GM23338 (cell line): ENCODE measurements around the gene TMTC2. TPM values are rescaled to one million over a fixed set of nuclear protein-coding genes. Genes with fewer than 3 reads are reported as not detected.
A peak's percentile ranks its signal among the peaks of the same experiment; 100 is the strongest.

ENCODE experiments used
- ATAC-seq: fragments of 200-7000 bp; cut with Tn5 transposase; 3 replicates; pipeline ENCODE4 v1.9.1; 2020
- DNase-seq: peaks from one replicate; pipeline ENCODE4 v3.0.0-alpha.2; 2015; ENCODE audit warnings: low spot score
- H2AFZ ChIP-seq: fragments of 200-600 bp; sonication (generic); 2 replicates; pipeline ENCODE4 v1.8.0; 2016; ENCODE audit warnings: antibody characterized with exemption, mild to moderate bottlenecking, moderate library complexity
- H3F3A ChIP-seq: fragments of 200-600 bp; sonication (generic); replicated peaks from 2 replicates; pipeline ENCODE4 v1.8.0; 2017; ENCODE audit warnings: antibody characterized with exemption, mixed run types, low read depth
- H3K27ac ChIP-seq: fragments of 200-600 bp; sonication (generic); 2 replicates; pipeline ENCODE4 v1.6.1; 2016; ENCODE audit warnings: low read depth
- H3K27me3 ChIP-seq: fragments of 200-600 bp; sonication (generic); 2 replicates; pipeline ENCODE4 v1.8.0; 2016; ENCODE audit warnings: mild to moderate bottlenecking, mixed run types, moderate library complexity; ENCODE audit not compliant: insufficient read depth
- H3K36me3 ChIP-seq: fragments of 200-600 bp; sonication (generic); 2 replicates; pipeline ENCODE4 v1.8.0; 2016; ENCODE audit warnings: mild to moderate bottlenecking; ENCODE audit not compliant: insufficient read depth
- H3K4me1 ChIP-seq: fragments of 200-600 bp; sonication (generic); 2 replicates; pipeline ENCODE4 v1.8.0; 2016; ENCODE audit warnings: mild to moderate bottlenecking, moderate library complexity; ENCODE audit not compliant: insufficient read depth
- H3K4me2 ChIP-seq: fragments of 200-600 bp; sonication (generic); 2 replicates; pipeline ENCODE4 v1.7.1; 2017; ENCODE audit warnings: mixed run types
- H3K4me3 ChIP-seq: fragments of 200-600 bp; sonication (generic); 2 replicates; pipeline ENCODE4 v1.6.1; 2016; ENCODE audit warnings: mixed run types
- H3K79me2 ChIP-seq: fragments of 200-600 bp; sonication (generic); replicated peaks from 2 replicates; pipeline ENCODE4 v1.8.0; 2017; ENCODE audit warnings: mild to moderate bottlenecking; ENCODE audit not compliant: insufficient read depth
- H3K9me2 ChIP-seq: fragments of 200-600 bp; sonication (generic); 2 replicates; pipeline ENCODE4 v1.8.0; 2017; ENCODE audit not compliant: insufficient read depth
- H4K20me1 ChIP-seq: fragments of 200-600 bp; sonication (generic); replicated peaks from 2 replicates; pipeline ENCODE4 v1.8.0; 2017; ENCODE audit warnings: mild to moderate bottlenecking; ENCODE audit not compliant: insufficient read depth
- H3K27ac Mint-ChIP-seq: 2 replicates; pipeline ENCODE4 v1.8.0; 2020; ENCODE audit warnings: inconsistent platforms, mild to moderate bottlenecking, moderate library complexity, mixed read lengths
- H3K27me3 Mint-ChIP-seq: 3 replicates; pipeline ENCODE4 v1.8.0; 2022; ENCODE audit warnings: low read depth, mild to moderate bottlenecking, moderate library complexity, mixed read lengths, inconsistent platforms; ENCODE audit not compliant: insufficient read depth, poor library complexity
- H3K36me3 Mint-ChIP-seq: 3 replicates; pipeline ENCODE4 v1.8.0; 2021; ENCODE audit warnings: low read depth, mild to moderate bottlenecking, inconsistent platforms, moderate library complexity, mixed read lengths
- H3K4me1 Mint-ChIP-seq: 3 replicates; pipeline ENCODE4 v1.8.0; 2020; ENCODE audit warnings: mild to moderate bottlenecking, inconsistent platforms, mixed read lengths
- H3K4me3 Mint-ChIP-seq: 3 replicates; pipeline ENCODE4 v1.8.0; 2021; ENCODE audit warnings: moderate library complexity, mild to moderate bottlenecking, inconsistent platforms, mixed read lengths
- H3K9me3 Mint-ChIP-seq: 3 replicates; pipeline ENCODE4 v1.8.0; 2020; ENCODE audit warnings: moderate library complexity, mild to moderate bottlenecking, inconsistent platforms, mixed read lengths
- CREB1 ChIP-seq: fragments of 250-450 bp; sonication (Bioruptor Pico); IDR thresholded peaks from 2 replicates; pipeline ENCODE4 v1.5.0; 2020; ENCODE audit warnings: low read depth, mild to moderate bottlenecking, moderate library complexity
- EZH2 ChIP-seq: fragments of 200-600 bp; sonication (generic); IDR thresholded peaks from one replicate; pipeline ENCODE4 v1.8.0; 2017; ENCODE audit warnings: antibody characterized with exemption, mild to moderate bottlenecking, low read depth; ENCODE audit not compliant: unreplicated experiment
- EZH2phosphoT487 ChIP-seq: fragments of 200-600 bp; sonication (generic); IDR thresholded peaks from one replicate; pipeline ENCODE4 v1.8.1; 2018; ENCODE audit warnings: antibody characterized with exemption; ENCODE audit not compliant: unreplicated experiment
- NANOG ChIP-seq: IDR thresholded peaks from 2 replicates; pipeline ENCODE4 v1.6.1; 2016; ENCODE audit warnings: antibody characterized with exemption, borderline replicate concordance
- ZNF114 ChIP-seq: fragments of 250-450 bp; sonication (Bioruptor Pico); IDR thresholded peaks from 2 replicates; pipeline ENCODE4 v1.5.0; 2020; ENCODE audit warnings: mild to moderate bottlenecking, moderate library complexity
- polyA plus RNA-seq: library from polyadenylated mRNA; unstranded; fragments of >200 nt; fragmentation: Nextera tagmentation; extraction: Ambion mirVana; gene quantifications from 2 replicates; pipeline ENCODE4 v1.2.1, GENCODE V29; 2016
- total RNA-seq: library from RNA; depleted of rRNA; stranded (reverse); fragments of >200 nt; shearing (Covaris generic); gene quantifications from 2 replicates; pipeline ENCODE4 v1.2.3, GENCODE V29; 2014
- TF ChIP-seq, protein P1 (sequence below): IDR thresholded peaks from 2 replicates; pipeline ENCODE4 v1.6.1; 2016; ENCODE audit warnings: antibody characterized with exemption
- TF ChIP-seq, protein P2 (sequence below), 2 experiments: fragments of 200-600 bp in 1 of 2; sonication (generic) in 1 of 2; conservative IDR thresholded peaks; 2 replicates each; pipeline versions ENCODE4 v1.5.1 to v1.6.1; 2016 to 2017; ENCODE audit warnings: antibody characterized with exemption in 2 of 2, low read depth in 2 of 2, mild to moderate bottlenecking in 2 of 2, moderate library complexity in 1 of 2

Gene TMTC2
- total and polyA plus RNA-seq, 2 experiments from 2014 or later = 0.57 to 6.5 TPM

DNA sequence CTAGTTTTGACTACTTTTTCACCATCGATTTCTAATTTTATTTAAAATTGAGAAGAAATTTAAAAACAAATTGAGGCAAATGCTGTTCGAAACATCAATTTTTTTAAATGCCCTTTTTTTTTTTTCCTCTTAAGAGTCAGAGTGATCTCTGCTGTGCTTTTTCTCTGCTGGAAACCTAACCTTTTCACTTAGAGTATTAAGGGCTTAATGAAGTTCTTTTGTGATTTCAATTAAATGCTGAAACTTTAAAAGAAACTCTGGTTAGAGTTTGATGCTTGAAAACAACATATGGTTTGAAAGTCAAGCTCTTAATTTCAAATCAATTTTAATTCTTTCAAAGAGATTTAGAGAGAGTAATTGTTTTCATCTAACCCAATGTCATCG, 171.8 kb downstream of the TMTC2 start:
- Mint-ChIP-seq H3K36me3 (no peaks in the 10 kb centered on the region), H3K27ac (no peak overlapping the region), H3K27me3 (no peaks in the 10 kb centered on the region), H3K4me3 (no peak overlapping the region), H3K9me3 (no peaks in the 10 kb centered on the region), H3K4me1 (peaks cover 28% of the 10 kb centered on the region)
- TF ChIP-seq EZH2phosphoT487 = no peak
- peak; percentile 75; the same call in 1 of the 2 replicates for TF ChIP-seq NANOG
- Histone ChIP-seq H3K79me2 (no peaks in the 10 kb centered on the region), H3K27ac (no peak overlapping the region), H3K4me3 (peak overlapping the region; percentile 27; the same call in 1 of the 2 replicates), H3K4me1 (peaks cover 25% of the 10 kb centered on the region), H4K20me1 (no peaks in the 10 kb centered on the region; the same call in 1 of the 2 replicates), H3F3A (no peaks in the 10 kb centered on the region), H3K9me2 (no peaks in the 10 kb centered on the region), H2AFZ (no peak overlapping the region), H3K4me2 (peak overlapping the region; percentile 18), H3K27me3 (no peaks in the 10 kb centered on the region), H3K36me3 (no peaks in the 10 kb centered on the region)
- DNase-seq (peak; percentile 47), ATAC-seq (peak; percentile 79)

DNA sequence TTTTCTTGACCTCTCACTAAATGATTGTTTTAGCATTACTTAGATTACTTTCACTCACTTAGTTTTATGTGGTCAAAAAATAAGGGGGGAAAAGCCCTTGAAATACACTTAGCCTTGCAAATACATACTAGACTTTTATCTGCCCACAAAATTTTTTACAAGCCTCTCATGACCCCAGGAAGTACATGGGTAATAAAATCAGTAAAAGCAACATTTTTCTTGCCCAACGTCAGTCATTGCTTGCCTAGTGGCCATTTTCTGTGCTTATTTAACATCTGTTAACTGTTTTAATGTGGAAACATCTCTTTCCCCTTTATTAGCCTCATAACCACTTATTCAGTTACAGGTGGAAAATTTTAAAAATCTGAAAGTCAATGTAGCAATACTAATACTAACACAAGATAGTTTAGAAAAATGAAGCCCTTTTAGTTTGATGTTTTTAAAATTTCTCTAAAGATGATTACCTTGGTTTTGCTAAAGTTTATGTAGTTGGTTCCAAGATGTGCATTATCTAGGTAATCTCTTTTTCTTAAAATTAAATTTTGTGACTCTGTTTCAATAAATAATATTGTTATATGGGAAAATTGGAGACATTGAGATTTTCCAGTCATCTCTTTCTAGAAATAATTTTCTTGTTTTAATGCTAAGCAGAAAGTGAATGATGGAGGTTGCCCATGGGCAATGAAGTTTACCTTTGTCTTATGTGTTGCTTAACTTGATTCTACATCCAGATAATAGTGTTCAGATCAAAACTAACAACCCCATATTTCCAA, 175.5 kb downstream of the TMTC2 start:
- Histone ChIP-seq H3K79me2 (no peaks in the 10 kb centered on the region), H3K4me2 (no peak overlapping the region), H3K9me2 (no peaks in the 10 kb centered on the region), H3K4me1 (peaks cover 19% of the 10 kb centered on the region), H3K27me3 (no peaks in the 10 kb centered on the region), H2AFZ (no peak overlapping the region), H4K20me1 (no peaks in the 10 kb centered on the region; the same call in 1 of the 2 replicates), H3K36me3 (no peaks in the 10 kb centered on the region), H3K27ac (no peak overlapping the region), H3K4me3 (no peak overlapping the region), H3F3A (no peaks in the 10 kb centered on the region)
- H3K4me1 Mint-ChIP-seq = peaks cover 26% of the 10 kb centered on the region
- no peak overlapping the region for H3K4me3 Mint-ChIP-seq
- no peak for TF ChIP-seq ZNF114
- TF ChIP-seq, protein P1, sequence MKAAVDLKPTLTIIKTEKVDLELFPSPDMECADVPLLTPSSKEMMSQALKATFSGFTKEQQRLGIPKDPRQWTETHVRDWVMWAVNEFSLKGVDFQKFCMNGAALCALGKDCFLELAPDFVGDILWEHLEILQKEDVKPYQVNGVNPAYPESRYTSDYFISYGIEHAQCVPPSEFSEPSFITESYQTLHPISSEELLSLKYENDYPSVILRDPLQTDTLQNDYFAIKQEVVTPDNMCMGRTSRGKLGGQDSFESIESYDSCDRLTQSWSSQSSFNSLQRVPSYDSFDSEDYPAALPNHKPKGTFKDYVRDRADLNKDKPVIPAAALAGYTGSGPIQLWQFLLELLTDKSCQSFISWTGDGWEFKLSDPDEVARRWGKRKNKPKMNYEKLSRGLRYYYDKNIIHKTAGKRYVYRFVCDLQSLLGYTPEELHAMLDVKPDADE = no peak
- no peak for TF ChIP-seq EZH2phosphoT487
- no peak for TF ChIP-seq EZH2
- TF ChIP-seq CREB1 (CRISPR knock-in tag) = no peak
- no peak for TF ChIP-seq NANOG
- ATAC-seq (no peak), DNase-seq (no peak)
- H3K36me3 Mint-ChIP-seq = no peaks in the 10 kb centered on the region
- H3K9me3 Mint-ChIP-seq = no peaks in the 10 kb centered on the region
- H3K27me3 Mint-ChIP-seq = no peaks in the 10 kb centered on the region
- no peak overlapping the region for H3K27ac Mint-ChIP-seq

DNA sequence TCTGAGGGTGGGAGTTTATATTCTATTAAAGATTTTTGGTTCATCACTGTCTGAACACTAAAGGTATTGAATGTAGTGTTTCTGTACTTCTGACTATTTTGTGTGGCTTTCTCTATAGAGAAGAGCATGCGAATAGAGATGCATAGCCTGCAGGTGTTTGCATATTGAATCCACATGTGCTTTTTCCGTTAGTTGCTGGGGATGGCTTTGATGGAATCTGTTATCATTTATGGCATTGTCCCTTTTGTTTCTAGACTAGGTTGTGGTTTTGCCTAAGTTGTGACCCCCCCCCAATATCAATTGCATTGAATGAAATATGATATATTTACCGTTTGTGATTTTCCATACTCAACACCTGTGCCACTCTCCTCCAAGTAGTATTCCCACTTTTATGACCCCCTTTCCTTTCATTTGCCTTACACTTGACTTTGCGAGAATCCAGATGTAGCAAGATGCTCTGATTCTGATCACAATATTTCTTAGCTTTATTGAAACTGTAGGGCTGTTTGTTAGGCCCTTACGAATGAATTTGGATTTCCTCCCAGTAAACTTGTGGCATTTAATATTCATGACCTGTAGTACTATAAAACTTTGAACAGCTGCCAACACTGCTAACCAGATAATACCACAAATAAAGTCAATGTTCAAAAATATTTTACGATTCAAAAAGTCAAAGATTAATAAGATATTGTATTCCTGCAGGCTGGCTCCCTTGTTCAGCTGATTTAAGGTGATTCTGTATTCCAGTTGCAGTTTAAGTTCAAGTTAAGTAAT, 176.4 kb downstream of the TMTC2 start:
- Histone ChIP-seq H4K20me1 (no peaks in the 10 kb centered on the region; the same call in 1 of the 2 replicates), H3K9me2 (no peaks in the 10 kb centered on the region), H3K36me3 (no peaks in the 10 kb centered on the region), H3K27ac (no peak overlapping the region), H3K4me3 (no peak overlapping the region), H3K79me2 (no peaks in the 10 kb centered on the region), H3K4me2 (no peak overlapping the region), H3K4me1 (peaks cover 11% of the 10 kb centered on the region), H3K27me3 (no peaks in the 10 kb centered on the region), H3F3A (no peaks in the 10 kb centered on the region), H2AFZ (no peak overlapping the region)
- no peak overlapping the region for H3K27ac Mint-ChIP-seq
- ATAC-seq (no peak), DNase-seq (no peak)
- H3K27me3 Mint-ChIP-seq = no peaks in the 10 kb centered on the region
- no peaks in the 10 kb centered on the region for H3K36me3 Mint-ChIP-seq
- peaks cover 19% of the 10 kb centered on the region for H3K4me1 Mint-ChIP-seq
- H3K9me3 Mint-ChIP-seq = no peaks in the 10 kb centered on the region
- H3K4me3 Mint-ChIP-seq = no peak overlapping the region
- TF ChIP-seq, protein P2, sequence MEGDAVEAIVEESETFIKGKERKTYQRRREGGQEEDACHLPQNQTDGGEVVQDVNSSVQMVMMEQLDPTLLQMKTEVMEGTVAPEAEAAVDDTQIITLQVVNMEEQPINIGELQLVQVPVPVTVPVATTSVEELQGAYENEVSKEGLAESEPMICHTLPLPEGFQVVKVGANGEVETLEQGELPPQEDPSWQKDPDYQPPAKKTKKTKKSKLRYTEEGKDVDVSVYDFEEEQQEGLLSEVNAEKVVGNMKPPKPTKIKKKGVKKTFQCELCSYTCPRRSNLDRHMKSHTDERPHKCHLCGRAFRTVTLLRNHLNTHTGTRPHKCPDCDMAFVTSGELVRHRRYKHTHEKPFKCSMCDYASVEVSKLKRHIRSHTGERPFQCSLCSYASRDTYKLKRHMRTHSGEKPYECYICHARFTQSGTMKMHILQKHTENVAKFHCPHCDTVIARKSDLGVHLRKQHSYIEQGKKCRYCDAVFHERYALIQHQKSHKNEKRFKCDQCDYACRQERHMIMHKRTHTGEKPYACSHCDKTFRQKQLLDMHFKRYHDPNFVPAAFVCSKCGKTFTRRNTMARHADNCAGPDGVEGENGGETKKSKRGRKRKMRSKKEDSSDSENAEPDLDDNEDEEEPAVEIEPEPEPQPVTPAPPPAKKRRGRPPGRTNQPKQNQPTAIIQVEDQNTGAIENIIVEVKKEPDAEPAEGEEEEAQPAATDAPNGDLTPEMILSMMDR (conservative IDR thresholded peaks at IDR 0.05; ENCODE audit: low read depth in 2 of 2) = no peak
